ENCODE results near the gene RELT. TPM values are rescaled to one million over a fixed set of nuclear protein-coding genes. Genes with fewer than 3 reads are reported as not detected.

Gene RELT
- total and polyA plus RNA-seq, 2 donors (not counting 1 experiment from before 2014, with no cell fraction given), result 71.6 to 92.4 TPM

- peak overlapping the region; percentile 99 for H3K27ac Mint-ChIP-seq
- no peaks in the 10 kb centered on the region for H3K9me3 ChIP-seq (ENCODE audit: control extremely low read depth in 1 of 3, control insufficient read depth in 2 of 3, insufficient read depth in 1 of 3, low read length in 2 of 3)
- H3K36me3 ChIP-seq (replicated peaks in 1 of 2; ENCODE audit: control extremely low read depth in 1 of 2, control insufficient read depth in 1 of 2, extremely low read depth in 1 of 2, insufficient read depth in 2 of 2, low read length in 1 of 2), result peaks cover 0 to 27% of the 10 kb centered on the region in 2 experiments
- H4K20me1 ChIP-seq (ENCODE audit: control insufficient read depth, insufficient read depth, low read length, poor library complexity, severe bottlenecking), result peaks cover 51% of the 10 kb centered on the region
- H3K79me2 ChIP-seq (ENCODE audit: control insufficient read depth, insufficient read depth, low read length), result peaks cover 95% of the 10 kb centered on the region
- intact Hi-C loops (cut with micrococcal nuclease), result no loop called here
- H3K27me3 Mint-ChIP-seq, result no peaks in the 10 kb centered on the region
- H3K4me3 Mint-ChIP-seq, result peak overlapping the region; percentile 100
- H3K4me1 Mint-ChIP-seq, result peaks cover 85% of the 10 kb centered on the region
- DNase-seq (no peak), ATAC-seq (ENCODE audit: low read depth) (no peak)
- WGBS (ENCODE audit: insufficient coverage), result 72% methylated on average over 9 of the region's 10 CpGs
- POLR2A ChIA-PET, result interaction anchor here (0.5 to 1.3 kb wide), 2 partner anchors 10 to 945 kb away, joined by 5 to 12 read pairs; partner anchors contain the start of gene CLPB
- no peaks in the 10 kb centered on the region for H3K9me3 Mint-ChIP-seq (ENCODE audit: insufficient read depth)
- H3K27ac ChIP-seq (ENCODE audit: low read length in 2 of 2), result peak overlapping the region; percentile 98
- peak overlapping the region in 4 of 5 experiments; percentile 13 to 95 (median 90) for H3K4me3 ChIP-seq (ENCODE audit: control extremely low read depth in 1 of 5, extremely low read depth in 1 of 5, insufficient read depth in 1 of 5, low read depth in 2 of 5, low read length in 4 of 5)
- H3K4me2 ChIP-seq (replicated peaks; ENCODE audit: low read depth, low read length, poor library complexity, severe bottlenecking), result peak overlapping the region; percentile 89
- CTCF ChIA-PET, result interaction anchor here (1.2 to 23.8 kb wide), 3 partner anchors 8 to 28 kb away, joined by 4 to 311 read pairs (median 16); no protein-coding TSS in a partner anchor
- no peak overlapping the region for H2AFZ ChIP-seq (ENCODE audit: insufficient read depth, low read depth, low read length, poor library complexity, severe bottlenecking)
- no peak for TF ChIP-seq EZH2 (IDR thresholded peaks at IDR 0.05; ENCODE audit: borderline replicate concordance, insufficient read depth, low read depth, low read length, poor library complexity, severe bottlenecking)
- TF ChIP-seq, protein P1, sequence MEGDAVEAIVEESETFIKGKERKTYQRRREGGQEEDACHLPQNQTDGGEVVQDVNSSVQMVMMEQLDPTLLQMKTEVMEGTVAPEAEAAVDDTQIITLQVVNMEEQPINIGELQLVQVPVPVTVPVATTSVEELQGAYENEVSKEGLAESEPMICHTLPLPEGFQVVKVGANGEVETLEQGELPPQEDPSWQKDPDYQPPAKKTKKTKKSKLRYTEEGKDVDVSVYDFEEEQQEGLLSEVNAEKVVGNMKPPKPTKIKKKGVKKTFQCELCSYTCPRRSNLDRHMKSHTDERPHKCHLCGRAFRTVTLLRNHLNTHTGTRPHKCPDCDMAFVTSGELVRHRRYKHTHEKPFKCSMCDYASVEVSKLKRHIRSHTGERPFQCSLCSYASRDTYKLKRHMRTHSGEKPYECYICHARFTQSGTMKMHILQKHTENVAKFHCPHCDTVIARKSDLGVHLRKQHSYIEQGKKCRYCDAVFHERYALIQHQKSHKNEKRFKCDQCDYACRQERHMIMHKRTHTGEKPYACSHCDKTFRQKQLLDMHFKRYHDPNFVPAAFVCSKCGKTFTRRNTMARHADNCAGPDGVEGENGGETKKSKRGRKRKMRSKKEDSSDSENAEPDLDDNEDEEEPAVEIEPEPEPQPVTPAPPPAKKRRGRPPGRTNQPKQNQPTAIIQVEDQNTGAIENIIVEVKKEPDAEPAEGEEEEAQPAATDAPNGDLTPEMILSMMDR (IDR thresholded peaks at IDR 0.05), result no peak
- no peaks in the 10 kb centered on the region for H3K27me3 ChIP-seq (replicated peaks in 1 of 4; ENCODE audit: control extremely low read depth in 1 of 4, control insufficient read depth in 3 of 4, insufficient read depth in 4 of 4, low read length in 3 of 4)
- peaks cover 79 to 87% of the 10 kb centered on the region in 2 donors for H3K4me1 ChIP-seq (ENCODE audit: control insufficient read depth in 2 of 2, insufficient read depth in 2 of 2, low read length in 2 of 2)
- peak overlapping the region; percentile 98 for H3K9ac ChIP-seq (ENCODE audit: low read length)
These were observed 3.1 kb downstream of the RELT start for GRCh38 chr11:73379189-73379880.

GRCh38 chr11:73380331-73380730 is 4.1 kb downstream of the RELT start:
- Histone ChIP-seq H3K4me2 (replicated peaks; ENCODE audit: low read depth, low read length, poor library complexity, severe bottlenecking) (peak overlapping the region; percentile 89), H4K20me1 (ENCODE audit: control insufficient read depth, insufficient read depth, low read length, poor library complexity, severe bottlenecking) (peaks cover 51% of the 10 kb centered on the region), H3K9ac (ENCODE audit: low read length) (peak overlapping the region; percentile 42), H2AFZ (ENCODE audit: insufficient read depth, low read depth, low read length, poor library complexity, severe bottlenecking) (no peak overlapping the region), H3K27ac (ENCODE audit: low read length in 2 of 2) (peak overlapping the region; percentile 98), H3K9me3 (ENCODE audit: control extremely low read depth in 1 of 3, control insufficient read depth in 2 of 3, insufficient read depth in 1 of 3, low read length in 2 of 3) (no peaks in the 10 kb centered on the region), H3K4me1 (ENCODE audit: control insufficient read depth in 2 of 2, insufficient read depth in 2 of 2, low read length in 2 of 2) (peaks cover 86 to 91% of the 10 kb centered on the region in 2 donors), H3K4me3 (ENCODE audit: control extremely low read depth in 1 of 5, extremely low read depth in 1 of 5, insufficient read depth in 1 of 5, low read depth in 2 of 5, low read length in 4 of 5) (no peak overlapping the region), H3K27me3 (replicated peaks in 1 of 4; ENCODE audit: control extremely low read depth in 1 of 4, control insufficient read depth in 3 of 4, insufficient read depth in 4 of 4, low read length in 3 of 4) (no peaks in the 10 kb centered on the region), H3K79me2 (ENCODE audit: control insufficient read depth, insufficient read depth, low read length) (peaks cover 89% of the 10 kb centered on the region), H3K36me3 (replicated peaks in 1 of 2; ENCODE audit: control extremely low read depth in 1 of 2, control insufficient read depth in 1 of 2, extremely low read depth in 1 of 2, insufficient read depth in 2 of 2, low read length in 1 of 2) (peaks cover 0 to 27% of the 10 kb centered on the region in 2 experiments)
- no peak for DNase-seq
- WGBS (ENCODE audit: insufficient coverage), result 79% methylated on average over 4 of the region's 7 CpGs
- intact Hi-C loops (cut with micrococcal nuclease), result loop anchor here (5.0 kb wide), 2 partner anchors 93 to 228 kb away; no protein-coding TSS in a partner anchor
- no peaks in the 10 kb centered on the region for H3K27me3 Mint-ChIP-seq
- H3K4me1 Mint-ChIP-seq, result peaks cover 92% of the 10 kb centered on the region
- no peaks in the 10 kb centered on the region for H3K9me3 Mint-ChIP-seq (ENCODE audit: insufficient read depth)
- CTCF ChIA-PET, result interaction anchor here (2.0 to 23.8 kb wide), 2 partner anchors 7 to 29 kb away, joined by 16 to 311 read pairs; no protein-coding TSS in a partner anchor
- H3K27ac Mint-ChIP-seq, result peak overlapping the region; percentile 99
- H3K4me3 Mint-ChIP-seq, result peak overlapping the region; percentile 100
- TF ChIP-seq, protein P1 (IDR thresholded peaks at IDR 0.05), result no peak
- ATAC-seq (ENCODE audit: low read depth), result no peak
- POLR2A ChIA-PET, result no interaction called here
